Measurements from ENCODE around the gene NPHS1.

DNA sequence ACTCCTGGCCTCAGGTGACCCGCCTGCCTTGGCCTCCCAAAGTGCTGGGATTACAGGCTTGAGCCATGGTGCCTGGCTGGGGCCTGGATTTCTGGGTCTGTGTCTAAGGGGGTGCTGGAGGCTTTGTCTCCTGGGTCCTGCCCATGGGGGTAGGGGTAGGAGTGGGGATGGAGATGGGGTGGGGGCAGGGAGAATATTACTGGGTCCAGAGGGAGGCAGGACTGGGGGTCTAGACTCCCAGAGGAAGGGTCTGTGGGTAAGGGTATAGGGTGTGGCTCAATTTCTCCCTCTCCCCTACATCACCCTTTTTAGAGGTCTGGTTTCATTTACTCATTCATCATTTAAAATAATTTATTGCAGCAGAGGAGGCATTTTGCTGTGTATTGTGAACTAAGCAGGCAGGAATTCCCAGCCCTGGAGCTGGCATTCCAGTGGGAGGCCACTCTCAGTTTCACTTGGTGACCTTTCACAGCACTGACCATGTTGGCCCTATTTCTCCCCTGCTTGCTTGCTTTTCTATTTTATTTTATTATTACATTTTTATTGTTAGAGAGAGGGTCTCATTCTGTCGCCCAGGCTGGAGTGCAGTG lies 48.8 kb upstream of the NPHS1 start:
- TF ChIP-seq, protein P1, sequence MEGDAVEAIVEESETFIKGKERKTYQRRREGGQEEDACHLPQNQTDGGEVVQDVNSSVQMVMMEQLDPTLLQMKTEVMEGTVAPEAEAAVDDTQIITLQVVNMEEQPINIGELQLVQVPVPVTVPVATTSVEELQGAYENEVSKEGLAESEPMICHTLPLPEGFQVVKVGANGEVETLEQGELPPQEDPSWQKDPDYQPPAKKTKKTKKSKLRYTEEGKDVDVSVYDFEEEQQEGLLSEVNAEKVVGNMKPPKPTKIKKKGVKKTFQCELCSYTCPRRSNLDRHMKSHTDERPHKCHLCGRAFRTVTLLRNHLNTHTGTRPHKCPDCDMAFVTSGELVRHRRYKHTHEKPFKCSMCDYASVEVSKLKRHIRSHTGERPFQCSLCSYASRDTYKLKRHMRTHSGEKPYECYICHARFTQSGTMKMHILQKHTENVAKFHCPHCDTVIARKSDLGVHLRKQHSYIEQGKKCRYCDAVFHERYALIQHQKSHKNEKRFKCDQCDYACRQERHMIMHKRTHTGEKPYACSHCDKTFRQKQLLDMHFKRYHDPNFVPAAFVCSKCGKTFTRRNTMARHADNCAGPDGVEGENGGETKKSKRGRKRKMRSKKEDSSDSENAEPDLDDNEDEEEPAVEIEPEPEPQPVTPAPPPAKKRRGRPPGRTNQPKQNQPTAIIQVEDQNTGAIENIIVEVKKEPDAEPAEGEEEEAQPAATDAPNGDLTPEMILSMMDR (conservative IDR thresholded peaks at IDR 0.05; ENCODE audit: low read length): no peak
- no peak for TF ChIP-seq EZH2phosphoT487 (IDR thresholded peaks at IDR 0.05; ENCODE audit: borderline replicate concordance)

All from Loucy (cell line).